ENCODE results near the gene COA4.

Gene COA4

GRCh38 chr11:73912026-73912425 is 35.4 kb upstream of the COA4 start:
- no peak for DNase-seq (ENCODE audit: extremely low read depth, insufficient read length)
- H3K27me3 ChIP-seq (replicated peaks; ENCODE audit: control insufficient read depth, insufficient read depth, low read length): no peaks in the 10 kb centered on the region
- peaks cover 8% of the 10 kb centered on the region for H3K36me3 ChIP-seq (ENCODE audit: control insufficient read depth, insufficient read depth, low read length)
- H3K4me3 ChIP-seq (replicated peaks; ENCODE audit: low read depth, low read length): no peak overlapping the region
- TF ChIP-seq, protein P1, sequence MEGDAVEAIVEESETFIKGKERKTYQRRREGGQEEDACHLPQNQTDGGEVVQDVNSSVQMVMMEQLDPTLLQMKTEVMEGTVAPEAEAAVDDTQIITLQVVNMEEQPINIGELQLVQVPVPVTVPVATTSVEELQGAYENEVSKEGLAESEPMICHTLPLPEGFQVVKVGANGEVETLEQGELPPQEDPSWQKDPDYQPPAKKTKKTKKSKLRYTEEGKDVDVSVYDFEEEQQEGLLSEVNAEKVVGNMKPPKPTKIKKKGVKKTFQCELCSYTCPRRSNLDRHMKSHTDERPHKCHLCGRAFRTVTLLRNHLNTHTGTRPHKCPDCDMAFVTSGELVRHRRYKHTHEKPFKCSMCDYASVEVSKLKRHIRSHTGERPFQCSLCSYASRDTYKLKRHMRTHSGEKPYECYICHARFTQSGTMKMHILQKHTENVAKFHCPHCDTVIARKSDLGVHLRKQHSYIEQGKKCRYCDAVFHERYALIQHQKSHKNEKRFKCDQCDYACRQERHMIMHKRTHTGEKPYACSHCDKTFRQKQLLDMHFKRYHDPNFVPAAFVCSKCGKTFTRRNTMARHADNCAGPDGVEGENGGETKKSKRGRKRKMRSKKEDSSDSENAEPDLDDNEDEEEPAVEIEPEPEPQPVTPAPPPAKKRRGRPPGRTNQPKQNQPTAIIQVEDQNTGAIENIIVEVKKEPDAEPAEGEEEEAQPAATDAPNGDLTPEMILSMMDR (IDR thresholded peaks at IDR 0.05; ENCODE audit: insufficient read depth, low read length, poor library complexity, severe bottlenecking): no peak

DNA sequence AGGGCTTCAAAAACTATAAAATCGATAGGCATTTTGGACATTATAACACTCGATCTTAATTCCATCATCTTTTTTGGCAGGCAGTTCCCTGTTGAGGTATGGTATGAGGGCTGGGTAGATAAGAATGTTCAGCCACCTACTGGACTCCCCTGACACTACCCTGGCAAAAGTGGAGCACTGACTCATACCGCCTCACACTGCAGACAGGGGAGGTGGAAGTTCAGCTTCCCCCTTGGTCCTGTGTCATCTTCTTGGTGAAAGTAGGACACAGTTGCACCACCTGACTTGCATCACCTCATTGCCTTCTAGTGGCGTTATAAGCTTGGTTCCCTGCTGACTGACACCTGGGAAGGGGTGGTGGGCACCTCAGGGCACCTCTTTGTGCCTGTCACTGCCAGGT is 30.5 kb upstream of the COA4 start:
- H3K4me3 ChIP-seq (replicated peaks; ENCODE audit: low read depth, low read length): no peak overlapping the region
- DNase-seq (ENCODE audit: extremely low read depth, insufficient read length): no peak
- peaks cover 2% of the 10 kb centered on the region for H3K36me3 ChIP-seq (ENCODE audit: control insufficient read depth, insufficient read depth, low read length)
- TF ChIP-seq, protein P1 (IDR thresholded peaks at IDR 0.05; ENCODE audit: insufficient read depth, low read length, poor library complexity, severe bottlenecking): no peak
- no peaks in the 10 kb centered on the region for H3K27me3 ChIP-seq (replicated peaks; ENCODE audit: control insufficient read depth, insufficient read depth, low read length)

GRCh38 chr11:73902303-73902702 is 25.7 kb upstream of the COA4 start:
- DNase-seq (ENCODE audit: extremely low read depth, insufficient read length): no peak
- Histone ChIP-seq H3K36me3 (ENCODE audit: control insufficient read depth, insufficient read depth, low read length) (peaks cover 7% of the 10 kb centered on the region), H3K4me3 (replicated peaks; ENCODE audit: low read depth, low read length) (no peak overlapping the region), H3K27me3 (replicated peaks; ENCODE audit: control insufficient read depth, insufficient read depth, low read length) (no peaks in the 10 kb centered on the region)
- TF ChIP-seq, protein P1 (IDR thresholded peaks at IDR 0.05; ENCODE audit: insufficient read depth, low read length, poor library complexity, severe bottlenecking): no peak

GRCh38 chr11:73894725-73895335 is 18.2 kb upstream of the COA4 start:
- H3K27me3 ChIP-seq (replicated peaks; ENCODE audit: control insufficient read depth, insufficient read depth, low read length): no peaks in the 10 kb centered on the region
- TF ChIP-seq, protein P1 (IDR thresholded peaks at IDR 0.05; ENCODE audit: insufficient read depth, low read length, poor library complexity, severe bottlenecking): no peak
- no peak for DNase-seq (ENCODE audit: extremely low read depth, insufficient read length)
- no peak overlapping the region for H3K4me3 ChIP-seq (replicated peaks; ENCODE audit: low read depth, low read length)
- peaks cover 7% of the 10 kb centered on the region for H3K36me3 ChIP-seq (ENCODE audit: control insufficient read depth, insufficient read depth, low read length)

GRCh38 chr11:73893041-73893440 is 16.4 kb upstream of the COA4 start:
- TF ChIP-seq, protein P1 (IDR thresholded peaks at IDR 0.05; ENCODE audit: insufficient read depth, low read length, poor library complexity, severe bottlenecking): no peak
- no peak for DNase-seq (ENCODE audit: extremely low read depth, insufficient read length)
- no peak overlapping the region for H3K4me3 ChIP-seq (replicated peaks; ENCODE audit: low read depth, low read length)
- H3K27me3 ChIP-seq (replicated peaks; ENCODE audit: control insufficient read depth, insufficient read depth, low read length): no peaks in the 10 kb centered on the region
- peaks cover 2% of the 10 kb centered on the region; the same call in 1 of the 2 replicates for H3K36me3 ChIP-seq (ENCODE audit: control insufficient read depth, insufficient read depth, low read length)

- Histone ChIP-seq H3K36me3 (ENCODE audit: control insufficient read depth, insufficient read depth, low read length) (peaks cover 2% of the 10 kb centered on the region; the same call in 1 of the 2 replicates), H3K27me3 (replicated peaks; ENCODE audit: control insufficient read depth, insufficient read depth, low read length) (no peaks in the 10 kb centered on the region), H3K4me3 (replicated peaks; ENCODE audit: low read depth, low read length) (no peak overlapping the region)
- no peak for DNase-seq (ENCODE audit: extremely low read depth, insufficient read length)
- TF ChIP-seq, protein P1 (IDR thresholded peaks at IDR 0.05; ENCODE audit: insufficient read depth, low read length, poor library complexity, severe bottlenecking): no peak
Observed at GRCh38 chr11:73889536-73889935, 12.9 kb upstream of the COA4 start.

All from GM06990 (cell line).